Omental fat pad (tissue), 4 donors: ENCODE data around the gene ISYNA1. TPM values are rescaled to one million over a fixed set of nuclear protein-coding genes. Genes with fewer than 3 reads are reported as not detected.

ENCODE experiments used
- ATAC-seq: fragments of 150-250 bp; one replicate; pipeline ENCODE4 v1.9.1; 2016; ENCODE audit warnings: mild to moderate bottlenecking, moderate library complexity; ENCODE audit not compliant: low FRiP score
- DNase-seq: peaks from one replicate; pipeline ENCODE4 v3.0.0-alpha.2; 2019; ENCODE audit warnings: low spot score
- CTCF ChIP-seq, 3 donors: fragments of 450-650 bp; IDR thresholded peaks; one replicate each; pipeline ENCODE4 v1.5.1; 2016 to 2017; ENCODE audit warnings: antibody characterized with exemption in 3 of 3, mild to moderate bottlenecking in 3 of 3, moderate library complexity in 2 of 3
- total RNA-seq, 4 donors: library from RNA; depleted of rRNA; stranded (reverse); fragments of >200 nt; gene quantifications; one replicate each; pipeline ENCODE4 v1.1.0, GENCODE V29; 2016

Gene ISYNA1
- total RNA-seq, 4 donors from 2014 or later = 20.0 to 36.7 (median 29.8) TPM

GRCh38 chr19:18421371-18421959, 16.5 kb downstream of the ISYNA1 start:
- DNase-seq (no peak), ATAC-seq (no peak)
- no peak for TF ChIP-seq CTCF (IDR thresholded peaks at IDR 0.05)

GRCh38 chr19:18420930-18421329, 17.0 kb downstream of the ISYNA1 start:
- TF ChIP-seq CTCF (IDR thresholded peaks at IDR 0.05) = no peak
- no peak for DNase-seq

GRCh38 chr19:18419699-18420460, 18.1 kb downstream of the ISYNA1 start:
- ATAC-seq = no peak
- DNase-seq = no peak

More at GRCh38 chr19:18420930-18421329, 17.0 kb downstream of the ISYNA1 start:
- ATAC-seq = no peak

GRCh38 chr19:18419195-18419698, 18.7 kb downstream of the ISYNA1 start, which contains the start of gene SSBP4:
SSBP4 (plus strand) TSS chr19:18419398; CDS start chr19:18419649, 251 bp downstream.
- DNase-seq = no peak
- peak; percentile 11 for ATAC-seq
- no peak for TF ChIP-seq CTCF (IDR thresholded peaks at IDR 0.05)

More at GRCh38 chr19:18419699-18420460, 18.1 kb downstream of the ISYNA1 start:
- TF ChIP-seq CTCF (IDR thresholded peaks at IDR 0.05) = no peak

- ATAC-seq (peak; percentile 0), DNase-seq (no peak)
- TF ChIP-seq CTCF (IDR thresholded peaks at IDR 0.05) = no peak
Measured at GRCh38 chr19:18418483-18419194, 19.3 kb downstream of the ISYNA1 start.

GRCh38 chr19:18418029-18418482, 19.9 kb downstream of the ISYNA1 start:
- no peak for TF ChIP-seq CTCF (IDR thresholded peaks at IDR 0.05)
- ATAC-seq = no peak
- DNase-seq = no peak
